GM19351 (cell line): ENCODE data around the gene ZSWIM3.

Experiments used
- ATAC-seq: cut with Tn5 transposase; IDR thresholded peaks from one replicate; pipeline ENCODE4 v1.9.1; 2021; ENCODE audit warnings: mild to moderate bottlenecking, moderate library complexity; ENCODE audit not compliant: unreplicated experiment

Gene ZSWIM3

GRCh38 chr20:45927071-45927878, 69.9 kb downstream of the ZSWIM3 start:
- ATAC-seq: no peak
